SK-N-SH (cell line): ENCODE data around the gene FANCL. TPM values are rescaled to one million over a fixed set of nuclear protein-coding genes. Genes with fewer than 3 reads are reported as not detected.

Experiments used
- CTCF ChIA-PET: fragments of 300-600, 350-600 bp; formaldehyde crosslinking; extraction: SDS; loops from one replicate; lab custom pipeline; 2021; lab: Yijun Ruan, JAX
- POLR2A ChIA-PET: fragments of 350-600 bp; sonication (Branson Sonifier 250); formaldehyde crosslinking; extraction: SDS; loops from one replicate; lab custom pipeline; 2020; ENCODE audit warnings: antibody characterized with exemption, inconsistent platforms; lab: Yijun Ruan, JAX
- DNase-seq: peaks from one replicate; pipeline ENCODE4 v3.0.0; 2012
- H2AFZ ChIP-seq: fragments of 200-600 bp; sonication (generic); 2 replicates; pipeline ENCODE4 v1.8.1; 2016; ENCODE audit warnings: antibody characterized with exemption, mild to moderate bottlenecking, low read depth
- H3F3A ChIP-seq: fragments of 200-600 bp; sonication (generic); replicated peaks from 2 replicates; pipeline ENCODE3; 2016; ENCODE audit warnings: antibody characterized with exemption, mild to moderate bottlenecking; ENCODE audit not compliant: insufficient read depth
- H3K27ac ChIP-seq, 2 experiments: fragments of 200-500 bp in 1 of 2; fragments of 200-600 bp in 1 of 2; sonication (Bioruptor generic) in 1 of 2; sonication (generic), shearing (Covaris generic) in 1 of 2; 2 replicates each; pipeline versions ENCODE4 v1.5.1 to v1.6.1; 2014 to 2016; ENCODE audit warnings: low read depth in 2 of 2, inconsistent platforms in 1 of 2, low read length in 1 of 2, mild to moderate bottlenecking in 1 of 2, mixed read lengths in 1 of 2
- H3K27me3 ChIP-seq: fragments of 200-600 bp; sonication (generic), shearing (Covaris generic); 2 replicates; pipeline ENCODE4 v1.6.1; 2016; ENCODE audit warnings: mixed run types; ENCODE audit not compliant: insufficient read depth
- H3K36me3 ChIP-seq, 2 experiments: fragments of 200-500 bp in 1 of 2; fragments of 200-600 bp in 1 of 2; sonication (Bioruptor generic) in 1 of 2; sonication (generic) in 1 of 2; replicated peaks in 1 of 2; 2 replicates each; pipeline versions ENCODE3 to v1.5.1; 2014 to 2016; ENCODE audit warnings: low read length in 1 of 2, mild to moderate bottlenecking in 1 of 2; ENCODE audit not compliant: insufficient read depth in 2 of 2, control insufficient read depth in 1 of 2
- H3K4me1 ChIP-seq, 2 experiments: fragments of 200-500 bp in 1 of 2; fragments of 200-600 bp in 1 of 2; sonication (Bioruptor generic) in 1 of 2; sonication (generic), shearing (Covaris generic) in 1 of 2; 2 replicates each; pipeline versions ENCODE4 v1.5.1 to v1.6.1; 2014 to 2016; ENCODE audit warnings: low read depth in 1 of 2, low read length in 1 of 2, mixed run types in 1 of 2; ENCODE audit not compliant: insufficient read depth in 2 of 2, control insufficient read depth in 1 of 2
- H3K4me2 ChIP-seq: fragments of 200-600 bp; sonication (generic), shearing (Covaris generic); 2 replicates; pipeline ENCODE4 v1.6.1; 2017; ENCODE audit warnings: mixed run types
- H3K4me3 ChIP-seq, 2 experiments: fragments of 200-500 bp in 1 of 2; fragments of 200-600 bp in 1 of 2; sonication (Bioruptor generic) in 1 of 2; sonication (generic), shearing (Covaris generic) in 1 of 2; 2 replicates each; pipeline versions ENCODE4 v1.5.1 to v1.8.1; 2014 to 2016; ENCODE audit warnings: low read depth in 2 of 2, inconsistent platforms in 1 of 2, low read length in 1 of 2, mild to moderate bottlenecking in 1 of 2, mixed read lengths in 1 of 2, moderate library complexity in 1 of 2
- H3K79me2 ChIP-seq: fragments of 200-600 bp; sonication (generic); 2 replicates; pipeline ENCODE4 v1.8.1; 2017; ENCODE audit warnings: mild to moderate bottlenecking; ENCODE audit not compliant: insufficient read depth
- H3K9ac ChIP-seq: fragments of 200-600 bp; sonication (generic); 2 replicates; pipeline ENCODE4 v1.6.1; 2017; ENCODE audit warnings: mixed run types
- H3K9me2 ChIP-seq: fragments of 200-600 bp; sonication (generic); 2 replicates; pipeline ENCODE4 v1.6.1; 2017; ENCODE audit warnings: mixed run types
- H3K9me3 ChIP-seq: fragments of 200-600 bp; sonication (generic); 2 replicates; pipeline ENCODE4 v1.6.1; 2017; ENCODE audit warnings: mixed run types, mild to moderate bottlenecking, moderate library complexity
- H4K20me1 ChIP-seq: fragments of 200-600 bp; sonication (generic); 2 replicates; pipeline ENCODE4 v1.6.1; 2017; ENCODE audit warnings: mild to moderate bottlenecking, mixed run types; ENCODE audit not compliant: insufficient read depth
- CHD2 ChIP-seq: fragments of 150-350 bp; IDR thresholded peaks from 2 replicates; pipeline ENCODE4 v1.6.1; 2018; ENCODE audit warnings: low read length; ENCODE audit not compliant: partially characterized antibody
- ELF1 ChIP-seq: IDR thresholded peaks from 2 replicates; pipeline ENCODE4 v1.4.0; 2012
- FOXJ3 ChIP-seq: sonication (generic); formaldehyde crosslinking; IDR thresholded peaks from 2 replicates; pipeline ENCODE4 v1.5.1; 2020; ENCODE audit warnings: mild to moderate bottlenecking, missing genetic modification reagents
- GABPA ChIP-seq: IDR thresholded peaks from 2 replicates; pipeline ENCODE4 v1.4.0; 2012; ENCODE audit warnings: low read depth, mild to moderate bottlenecking
- GATA2 ChIP-seq: sonication (generic); formaldehyde crosslinking; IDR thresholded peaks from 2 replicates; pipeline ENCODE4 v1.5.0; 2020; ENCODE audit warnings: mild to moderate bottlenecking, missing genetic modification reagents
- IRF3 ChIP-seq: fragments of 150-350 bp; IDR thresholded peaks from 2 replicates; pipeline ENCODE4 v1.6.1; 2016; ENCODE audit warnings: mild to moderate bottlenecking, low read depth, low read length
- JUND ChIP-seq: IDR thresholded peaks from 2 replicates; pipeline ENCODE4 v1.4.0; 2012
- NFIC ChIP-seq: IDR thresholded peaks from 2 replicates; pipeline ENCODE4 v1.4.0; 2012; ENCODE audit warnings: borderline replicate concordance
- POLR2AphosphoS5 ChIP-seq: IDR thresholded peaks from 2 replicates; pipeline ENCODE4 v1.6.1; 2012; ENCODE audit warnings: low read depth, low read length
- RAD21 ChIP-seq: IDR thresholded peaks from 2 replicates; pipeline ENCODE4 v1.6.1; 2012; ENCODE audit warnings: mild to moderate bottlenecking, low read length
- RFX5 ChIP-seq: IDR thresholded peaks from 2 replicates; pipeline ENCODE4 v1.6.1; 2012; ENCODE audit warnings: mild to moderate bottlenecking, improper control_type of control experiment, low read length
- RXRA ChIP-seq: IDR thresholded peaks from 2 replicates; pipeline ENCODE4 v1.4.0; 2012; ENCODE audit warnings: low read depth, mild to moderate bottlenecking, borderline replicate concordance
- SMC3 ChIP-seq: IDR thresholded peaks from 2 replicates; pipeline ENCODE4 v1.6.1; 2012; ENCODE audit warnings: low read depth, low read length, improper control_type of control experiment
- TAF1 ChIP-seq: IDR thresholded peaks from 2 replicates; pipeline ENCODE4 v1.6.1; 2012; ENCODE audit warnings: low read depth, mild to moderate bottlenecking, low read length, moderate library complexity, borderline replicate concordance
- TCF12 ChIP-seq: IDR thresholded peaks from 2 replicates; pipeline ENCODE4 v1.4.0; 2012
- YY1 ChIP-seq: IDR thresholded peaks from 2 replicates; pipeline ENCODE4 v1.4.0; 2012; ENCODE audit warnings: low read depth, mild to moderate bottlenecking
- WGBS: methylation state at CpG from one replicate; pipeline ENCODE4 v1.1.6; 2017; ENCODE audit warnings: low lambda C conversion rate; 5-methylcytosine and 5-hydroxymethylcytosine counted together
- polyA plus RNA-seq, 3 experiments: library from polyadenylated mRNA; depleted of rRNA; stranded (reverse); fragments of >200 nt; gene quantifications; 2 replicates each; pipeline ENCODE4 v1.2.3, GENCODE V29; 2012
- TF ChIP-seq, protein P1 (sequence below): IDR thresholded peaks from 2 replicates; pipeline ENCODE4 v1.4.0; 2012; ENCODE audit warnings: low read depth
- TF ChIP-seq, protein P2 (sequence below): IDR thresholded peaks from 2 replicates; pipeline ENCODE4 v1.6.1; 2012; ENCODE audit warnings: mild to moderate bottlenecking, low read depth, low read length, moderate library complexity

The FANCL gene
- polyA plus RNA-seq, 1 of the 3 experiments (the other 2 are of a cell fraction), result 11.8 TPM

DNA sequence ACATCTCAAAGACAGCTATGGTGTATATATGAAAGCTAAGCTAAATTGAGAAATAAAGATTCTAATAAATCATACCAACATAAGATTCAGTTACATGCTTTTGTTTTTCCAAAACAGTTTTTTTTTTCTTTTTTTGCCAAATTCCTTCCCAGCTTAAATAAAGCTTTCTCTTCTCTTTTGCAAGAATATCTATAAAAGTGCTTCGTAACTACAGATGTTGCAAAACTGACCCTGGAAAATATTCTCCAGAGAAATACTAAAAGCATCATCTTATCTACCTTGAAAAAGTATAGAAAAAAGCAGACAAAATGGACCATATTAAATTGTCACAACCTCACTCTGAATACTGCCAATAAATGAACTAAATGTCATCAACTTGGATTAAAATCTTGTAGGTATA lies 38.7 kb downstream of the FANCL start:
- Histone ChIP-seq H3K9ac (no peak overlapping the region), H3K79me2 (no peaks in the 10 kb centered on the region), H3K9me3 (no peaks in the 10 kb centered on the region), H3F3A (peaks cover 24% of the 10 kb centered on the region), H3K4me3 (no peak overlapping the region), H3K27me3 (no peaks in the 10 kb centered on the region), H3K27ac (no peak overlapping the region), H3K9me2 (no peaks in the 10 kb centered on the region; the same call in 1 of the 2 replicates), H2AFZ (no peak overlapping the region), H3K36me3 (peaks cover 24 to 26% of the 10 kb centered on the region in 2 experiments), H3K4me2 (no peak overlapping the region), H4K20me1 (no peaks in the 10 kb centered on the region), H3K4me1 (0 out of 4 replicates have a peak, but pooled peaks cover 0 to 5% of the 10 kb centered on the region in 2 experiments)
- WGBS, result 100% methylated on average over 1 of the region's 1 CpG
- no peak for DNase-seq
- CTCF ChIA-PET, result no interaction called here
- POLR2A ChIA-PET, result no interaction called here
- TF ChIP-seq YY1 (no peak), SMC3 (no peak), NFIC (no peak), GABPA (no peak), CHD2 (no peak), RXRA (no peak)

GRCh38 chr2:58197894-58198293 lies 43.2 kb downstream of the FANCL start:
- Histone ChIP-seq H2AFZ (no peak overlapping the region), H3F3A (peaks cover 13% of the 10 kb centered on the region), H3K4me2 (no peak overlapping the region), H3K9me3 (no peaks in the 10 kb centered on the region), H3K9me2 (no peaks in the 10 kb centered on the region; the same call in 1 of the 2 replicates), H3K4me3 (no peak overlapping the region), H3K4me1 (0 out of 4 replicates have a peak, but pooled peaks cover 0 to 5% of the 10 kb centered on the region in 2 experiments), H3K36me3 (peaks cover 17 to 19% of the 10 kb centered on the region in 2 experiments), H3K9ac (no peak overlapping the region), H4K20me1 (no peaks in the 10 kb centered on the region), H3K79me2 (no peaks in the 10 kb centered on the region), H3K27me3 (no peaks in the 10 kb centered on the region), H3K27ac (no peak overlapping the region)
- CTCF ChIA-PET, result no interaction called here
- TF ChIP-seq TAF1 (no peak), TCF12 (no peak), RFX5 (no peak), FOXJ3 (no peak), IRF3 (no peak), ELF1 (no peak), JUND (no peak), GABPA (no peak), RAD21 (no peak), POLR2AphosphoS5 (no peak), GATA2 (no peak)
- TF ChIP-seq, protein P1, sequence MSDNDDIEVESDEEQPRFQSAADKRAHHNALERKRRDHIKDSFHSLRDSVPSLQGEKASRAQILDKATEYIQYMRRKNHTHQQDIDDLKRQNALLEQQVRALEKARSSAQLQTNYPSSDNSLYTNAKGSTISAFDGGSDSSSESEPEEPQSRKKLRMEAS, result no peak
- TF ChIP-seq, protein P2, sequence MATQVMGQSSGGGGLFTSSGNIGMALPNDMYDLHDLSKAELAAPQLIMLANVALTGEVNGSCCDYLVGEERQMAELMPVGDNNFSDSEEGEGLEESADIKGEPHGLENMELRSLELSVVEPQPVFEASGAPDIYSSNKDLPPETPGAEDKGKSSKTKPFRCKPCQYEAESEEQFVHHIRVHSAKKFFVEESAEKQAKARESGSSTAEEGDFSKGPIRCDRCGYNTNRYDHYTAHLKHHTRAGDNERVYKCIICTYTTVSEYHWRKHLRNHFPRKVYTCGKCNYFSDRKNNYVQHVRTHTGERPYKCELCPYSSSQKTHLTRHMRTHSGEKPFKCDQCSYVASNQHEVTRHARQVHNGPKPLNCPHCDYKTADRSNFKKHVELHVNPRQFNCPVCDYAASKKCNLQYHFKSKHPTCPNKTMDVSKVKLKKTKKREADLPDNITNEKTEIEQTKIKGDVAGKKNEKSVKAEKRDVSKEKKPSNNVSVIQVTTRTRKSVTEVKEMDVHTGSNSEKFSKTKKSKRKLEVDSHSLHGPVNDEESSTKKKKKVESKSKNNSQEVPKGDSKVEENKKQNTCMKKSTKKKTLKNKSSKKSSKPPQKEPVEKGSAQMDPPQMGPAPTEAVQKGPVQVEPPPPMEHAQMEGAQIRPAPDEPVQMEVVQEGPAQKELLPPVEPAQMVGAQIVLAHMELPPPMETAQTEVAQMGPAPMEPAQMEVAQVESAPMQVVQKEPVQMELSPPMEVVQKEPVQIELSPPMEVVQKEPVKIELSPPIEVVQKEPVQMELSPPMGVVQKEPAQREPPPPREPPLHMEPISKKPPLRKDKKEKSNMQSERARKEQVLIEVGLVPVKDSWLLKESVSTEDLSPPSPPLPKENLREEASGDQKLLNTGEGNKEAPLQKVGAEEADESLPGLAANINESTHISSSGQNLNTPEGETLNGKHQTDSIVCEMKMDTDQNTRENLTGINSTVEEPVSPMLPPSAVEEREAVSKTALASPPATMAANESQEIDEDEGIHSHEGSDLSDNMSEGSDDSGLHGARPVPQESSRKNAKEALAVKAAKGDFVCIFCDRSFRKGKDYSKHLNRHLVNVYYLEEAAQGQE, result no peak
- POLR2A ChIA-PET, result no interaction called here
- 89% methylated on average over 2 of the region's 2 CpGs for WGBS
- no peak for DNase-seq
